GM12872 (cell line): ENCODE data around the gene S1PR1.

ENCODE experiments used
- TF ChIP-seq, protein P1 (sequence below): IDR thresholded peaks from 3 replicates; pipeline ENCODE4 v1.5.1; 2011; ENCODE audit warnings: low read depth, mild to moderate bottlenecking, low read length, moderate library complexity; ENCODE audit not compliant: insufficient read depth

S1PR1 gene

GRCh38 chr1:101236516-101237228 lies at the start of gene S1PR1:
Gene S1PR1, plus strand, starts transcription at chr1:101237019. Its CDS starts 1,966 bp downstream, at chr1:101238985.
- TF ChIP-seq, protein P1, sequence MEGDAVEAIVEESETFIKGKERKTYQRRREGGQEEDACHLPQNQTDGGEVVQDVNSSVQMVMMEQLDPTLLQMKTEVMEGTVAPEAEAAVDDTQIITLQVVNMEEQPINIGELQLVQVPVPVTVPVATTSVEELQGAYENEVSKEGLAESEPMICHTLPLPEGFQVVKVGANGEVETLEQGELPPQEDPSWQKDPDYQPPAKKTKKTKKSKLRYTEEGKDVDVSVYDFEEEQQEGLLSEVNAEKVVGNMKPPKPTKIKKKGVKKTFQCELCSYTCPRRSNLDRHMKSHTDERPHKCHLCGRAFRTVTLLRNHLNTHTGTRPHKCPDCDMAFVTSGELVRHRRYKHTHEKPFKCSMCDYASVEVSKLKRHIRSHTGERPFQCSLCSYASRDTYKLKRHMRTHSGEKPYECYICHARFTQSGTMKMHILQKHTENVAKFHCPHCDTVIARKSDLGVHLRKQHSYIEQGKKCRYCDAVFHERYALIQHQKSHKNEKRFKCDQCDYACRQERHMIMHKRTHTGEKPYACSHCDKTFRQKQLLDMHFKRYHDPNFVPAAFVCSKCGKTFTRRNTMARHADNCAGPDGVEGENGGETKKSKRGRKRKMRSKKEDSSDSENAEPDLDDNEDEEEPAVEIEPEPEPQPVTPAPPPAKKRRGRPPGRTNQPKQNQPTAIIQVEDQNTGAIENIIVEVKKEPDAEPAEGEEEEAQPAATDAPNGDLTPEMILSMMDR = no peak

GRCh38 chr1:101187297-101187696 lies 49.5 kb upstream of the S1PR1 start:
- TF ChIP-seq, protein P1 = no peak

DNA sequence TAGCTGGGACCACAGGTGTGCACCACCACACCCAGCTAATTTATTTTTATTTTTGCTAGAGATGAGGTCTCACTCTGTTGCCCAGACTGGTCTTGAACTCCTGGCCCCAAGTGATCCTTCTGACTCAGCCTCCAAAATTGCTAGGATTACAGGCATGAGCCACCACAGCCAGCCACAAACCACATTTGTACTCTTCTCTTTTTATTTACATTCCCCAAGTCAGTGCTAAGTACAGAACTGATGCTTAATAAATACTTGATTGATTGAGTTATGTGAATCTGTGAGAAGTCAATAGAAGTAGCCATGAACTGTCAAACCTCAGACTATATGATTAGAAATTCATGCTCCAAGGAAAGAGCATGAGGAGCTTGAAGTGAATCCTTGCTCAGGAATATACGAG lies 48.5 kb upstream of the S1PR1 start:
- TF ChIP-seq, protein P1 = no peak

DNA sequence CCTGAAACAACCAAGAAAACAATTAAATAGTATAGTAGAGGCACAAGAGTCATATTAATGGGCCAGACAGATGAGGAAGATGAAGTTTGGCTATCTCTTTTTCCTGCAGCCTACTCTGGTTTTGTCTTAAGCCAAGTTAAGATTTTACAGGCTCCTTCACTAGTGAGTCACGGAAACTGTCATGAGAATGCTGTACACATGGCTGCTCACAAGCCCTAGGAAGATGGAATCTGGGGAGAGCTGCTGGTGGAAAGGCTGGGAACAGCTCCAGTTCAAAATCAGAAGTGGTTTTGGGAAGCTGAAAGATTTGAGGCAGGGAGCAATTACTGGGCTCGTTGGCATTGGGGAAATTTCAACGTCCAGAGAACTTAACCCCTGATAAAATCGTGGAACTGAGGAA lies 46.4 kb upstream of the S1PR1 start:
- TF ChIP-seq, protein P1 = no peak

DNA sequence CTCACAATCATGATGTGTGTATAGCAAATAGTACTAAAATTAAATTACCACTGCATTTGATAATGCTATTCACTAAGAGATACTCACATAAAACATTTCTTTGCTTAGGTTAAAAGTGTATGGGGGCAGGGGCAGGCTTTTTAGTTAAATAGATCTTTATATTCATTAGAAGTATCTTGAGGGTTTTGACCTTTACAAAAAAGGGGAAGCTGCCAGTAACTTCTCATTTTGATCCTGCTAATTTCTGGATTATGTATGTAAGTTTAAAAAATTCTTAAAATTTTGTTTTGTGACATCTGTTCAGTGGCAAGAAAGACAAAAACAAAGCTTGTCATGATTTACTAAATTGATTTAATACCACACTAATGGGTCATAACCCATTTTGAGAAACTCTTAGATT lies 45.8 kb upstream of the S1PR1 start:
- TF ChIP-seq, protein P1 = no peak

- TF ChIP-seq, protein P1 = no peak
Observed at GRCh38 chr1:101193733-101194169, 43.1 kb upstream of the S1PR1 start.

DNA sequence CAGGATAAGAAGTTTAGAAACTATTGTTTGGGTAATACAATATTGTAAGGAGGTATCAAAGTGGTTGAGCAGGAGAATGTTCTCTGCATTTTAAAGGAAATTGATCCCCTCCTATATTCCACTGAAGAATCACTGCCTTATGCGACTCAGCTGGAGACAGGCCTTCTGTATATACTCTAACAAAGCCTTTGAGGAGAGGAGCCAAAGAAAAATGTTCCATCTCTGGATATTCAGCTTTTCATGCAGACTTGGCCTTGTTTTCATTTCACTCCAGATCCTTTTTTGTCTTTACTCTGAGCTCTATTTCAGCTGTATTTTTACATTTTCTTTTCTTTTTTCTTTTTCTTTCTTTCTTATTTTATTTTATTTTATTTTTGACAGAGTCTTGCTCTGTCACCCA lies 42.1 kb upstream of the S1PR1 start:
- TF ChIP-seq, protein P1 = no peak
